Heart left ventricle (tissue), 16 donors: Measurements from ENCODE around the gene OPRL1. TPM values are rescaled to one million over a fixed set of nuclear protein-coding genes. Genes with fewer than 3 reads are reported as not detected.

Source experiments
- ATAC-seq, 4 donors: fragments of 200-7000 bp; cut with Tn5 transposase; one replicate each; pipeline ENCODE4 v1.9.1; 2020 to 2022; ENCODE audit warnings: moderate library complexity in 4 of 4, mild to moderate bottlenecking in 3 of 4, moderate number of reproducible peaks in 1 of 4
- DNase-seq, 5 donors: peaks; one replicate each; pipeline ENCODE4 v3.0.0-alpha.2; 2020
- H3K27ac ChIP-seq, 12 donors: fragments of 200-600 bp; sonication (generic) in 4 of 12; one replicate each; pipeline versions ENCODE4 v1.5.0 to v1.8.0; 2016 to 2022; ENCODE audit warnings: mild to moderate bottlenecking in 2 of 12
- H3K27me3 ChIP-seq, 9 donors: fragments of 200-600 bp; sonication (generic) in 2 of 9; one replicate each; pipeline versions ENCODE4 v1.5.1 to v1.8.0; 2016 to 2022; ENCODE audit warnings: mild to moderate bottlenecking in 3 of 9
- H3K36me3 ChIP-seq, 9 donors: fragments of 200-600 bp; sonication (generic) in 2 of 9; one replicate each; pipeline versions ENCODE4 v1.5.0 to v1.8.0; 2018 to 2022; ENCODE audit warnings: mild to moderate bottlenecking in 2 of 9
- H3K4me1 ChIP-seq, 12 donors: fragments of 200-600 bp; sonication (generic) in 4 of 12; one replicate each; pipeline versions ENCODE4 v1.5.0 to v1.8.0; 2016 to 2022; ENCODE audit warnings: mild to moderate bottlenecking in 3 of 12
- H3K4me3 ChIP-seq, 12 donors: fragments of 200-600 bp; sonication (generic) in 4 of 12; one replicate each; pipeline versions ENCODE4 v1.5.0 to v1.8.0; 2017 to 2022; ENCODE audit warnings: mild to moderate bottlenecking in 9 of 12, moderate library complexity in 4 of 12
- H3K9me3 ChIP-seq, 12 donors: fragments of 200-600 bp; sonication (generic) in 4 of 12; one replicate each; pipeline versions ENCODE4 v1.5.0 to v1.8.0; 2016 to 2022; ENCODE audit warnings: mild to moderate bottlenecking in 1 of 12
- POLR2A ChIP-seq, 2 donors: fragments of 450-650 bp; IDR thresholded peaks; one replicate each; pipeline ENCODE4 v1.6.1; 2017; ENCODE audit warnings: antibody characterized with exemption in 2 of 2, mild to moderate bottlenecking in 2 of 2, moderate library complexity in 2 of 2
- WGBS, 4 donors: extraction: QIAGEN DNeasy Blood & Tissue Kit in 2 of 4; methylation state at CpG; one replicate each; pipeline versions ENCODE4 v1.1.5 to v1.1.7; 2013 to 2018; 5-methylcytosine and 5-hydroxymethylcytosine counted together
- intact Hi-C, 10 donors: fragments of 100-400 bp; cut with DNase I; formaldehyde crosslinking; loops; one replicate each; pipeline versions ENCODE4 v1.11.1 to v1.14.2; 2022
- polyA plus RNA-seq, 2 donors: library from polyadenylated mRNA; stranded (reverse); fragments of 200-250 nt; gene quantifications; one replicate each; pipeline ENCODE4 v1.2.3, GENCODE V29; 2013
- total RNA-seq, 9 donors: library from RNA; depleted of rRNA in 2 of 9; stranded (reverse); fragments of >200 nt in 2 of 9; fragmentation: NEBNext Ultra II Directional in 3 of 9; extraction: Animal tissue kit (Norgen Biotek cat#: 25700) in 3 of 9; gene quantifications; one replicate each; pipeline versions ENCODE4 v1.1.0 to v1.2.4, GENCODE V29; 2016 to 2023
- TF ChIP-seq, protein P1 (sequence below), 12 donors: fragments of 200-600 bp; sonication (generic) in 4 of 12; IDR thresholded peaks; one replicate each; pipeline versions ENCODE4 v1.5.0 to v1.8.0; 2018 to 2022; ENCODE audit warnings: antibody characterized with exemption in 12 of 12, mild to moderate bottlenecking in 5 of 12
- donor health status: ischemic (EF 13 %, LVEDD 7.1; RV severe dilation, severe dysfunction).
- donor health status: healthy with polysubstance abuse.
- donor health status: DM: no; HTN: yes; CAD: no.
- donor health status: DM: no; HTN: no; CAD: no.
- donor health status: ischemic (EF 25% LVEDD 6.9; RV normal size, moderate dysfunction).
- donor health status: ischemic (EF 25% LVEDD 5.7; RV mildly dilated, moderate dysfunction).
- donor health status: healthy.
- donor health status: DM: yes; HTN: yes; CAD: no.
- donor health status: ischemic (EF 35%, LVEDD 5.7; RV mildly dilated, moderate dysfunction).
- donor health status: nonischemic (EF 11% LVEDD 7.7; RV severe dilation, severe dysfunction).
- donor health status: DM: yes; HTN: yes; CAD: no.
- donor health status: PGD.
- donor health status: ischemic (EF 29% LVEDD 5.4; RV normal size, mild dysfunction).
- donor health status: nonischemic (EF 23%, LVEDD 6.1; RV moderate dilation, normal function).

OPRL1 gene
- total and polyA plus RNA-seq, 11 donors: 0.18 to 1.9 (median 0.54) TPM

DNA sequence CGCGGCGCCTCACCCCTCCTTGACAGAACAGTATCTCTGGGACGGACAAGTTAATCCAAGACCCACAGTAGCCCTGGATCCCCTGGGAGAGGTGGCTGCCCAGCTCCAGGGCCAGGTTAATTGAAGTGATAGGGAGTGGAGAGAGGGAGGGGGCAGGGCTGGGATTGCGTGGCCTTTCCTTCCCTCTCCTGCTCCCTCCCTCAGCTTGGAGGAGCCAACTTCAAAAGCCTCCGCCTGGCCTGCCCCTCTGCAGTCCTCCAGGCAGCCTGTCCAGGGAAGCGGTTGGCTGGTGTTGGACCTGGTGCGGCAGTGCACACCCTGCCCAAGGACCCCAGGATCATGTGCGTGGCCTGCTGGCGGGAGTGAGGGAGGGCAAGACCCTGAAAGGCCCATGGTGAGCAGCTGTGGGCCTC is 43.9 kb upstream of the OPRL1 start, which contains the start of gene C20orf204:
Gene C20orf204, plus strand, starts transcription at position 250 of the 413 bp plus-strand sequence. Its CDS starts 142 bp downstream, at position 392.
- Histone ChIP-seq H3K9me3 (no peaks in the 10 kb centered on the region), H3K4me1 (peaks cover 2 to 58% (median 27%) of the 10 kb centered on the region in 12 donors), H3K4me3 (no peak within 1 kb of the TSS), H3K27me3 (peaks cover 0 to 47% (median 30%) of the 10 kb centered on the region in 9 donors), H3K36me3 (peaks cover 0 to 41% (median 31%) of the 10 kb centered on the region in 9 donors), H3K27ac (peak within 1 kb of the TSS in 1 of 12 donors; percentile 55)
- no peak for ATAC-seq
- TF ChIP-seq, protein P1, sequence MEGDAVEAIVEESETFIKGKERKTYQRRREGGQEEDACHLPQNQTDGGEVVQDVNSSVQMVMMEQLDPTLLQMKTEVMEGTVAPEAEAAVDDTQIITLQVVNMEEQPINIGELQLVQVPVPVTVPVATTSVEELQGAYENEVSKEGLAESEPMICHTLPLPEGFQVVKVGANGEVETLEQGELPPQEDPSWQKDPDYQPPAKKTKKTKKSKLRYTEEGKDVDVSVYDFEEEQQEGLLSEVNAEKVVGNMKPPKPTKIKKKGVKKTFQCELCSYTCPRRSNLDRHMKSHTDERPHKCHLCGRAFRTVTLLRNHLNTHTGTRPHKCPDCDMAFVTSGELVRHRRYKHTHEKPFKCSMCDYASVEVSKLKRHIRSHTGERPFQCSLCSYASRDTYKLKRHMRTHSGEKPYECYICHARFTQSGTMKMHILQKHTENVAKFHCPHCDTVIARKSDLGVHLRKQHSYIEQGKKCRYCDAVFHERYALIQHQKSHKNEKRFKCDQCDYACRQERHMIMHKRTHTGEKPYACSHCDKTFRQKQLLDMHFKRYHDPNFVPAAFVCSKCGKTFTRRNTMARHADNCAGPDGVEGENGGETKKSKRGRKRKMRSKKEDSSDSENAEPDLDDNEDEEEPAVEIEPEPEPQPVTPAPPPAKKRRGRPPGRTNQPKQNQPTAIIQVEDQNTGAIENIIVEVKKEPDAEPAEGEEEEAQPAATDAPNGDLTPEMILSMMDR (IDR thresholded peaks at IDR 0.05): no peak
- TF ChIP-seq POLR2A (IDR thresholded peaks at IDR 0.05): no peak
- DNase-seq: no peak
- intact Hi-C loops: loop anchor here in 8 of 10 donors (5.0 to 10.0 kb wide), 4 partner anchors 51 to 86 kb away; partner anchors contain the start of gene PRPF6 (in 4 of the 8)
- 60 to 84% (median 83%) methylated on average over 5 to 10 of the region's 10 CpGs for WGBS, 4 donors

- no peak for ATAC-seq
- Histone ChIP-seq H3K4me3 (no peak overlapping the region), H3K9me3 (no peaks in the 10 kb centered on the region), H3K27ac (peak overlapping the region in 1 of 12 donors; percentile 55), H3K27me3 (peaks cover 0 to 54% (median 35%) of the 10 kb centered on the region in 9 donors), H3K36me3 (peaks cover 0 to 37% (median 25%) of the 10 kb centered on the region in 9 donors), H3K4me1 (peaks cover 8 to 64% (median 31%) of the 10 kb centered on the region in 12 donors)
- 72 to 83% (median 76%) methylated on average over 12 to 17 of the region's 17 CpGs for WGBS, 4 donors
- intact Hi-C loops: loop anchor here in 8 of 10 donors (5.0 to 10.0 kb wide), 4 partner anchors 52 to 86 kb away; partner anchors contain the start of gene PRPF6 (in 4 of the 8)
- TF ChIP-seq, protein P1 (IDR thresholded peaks at IDR 0.05): no peak
- TF ChIP-seq POLR2A (IDR thresholded peaks at IDR 0.05): no peak
- DNase-seq: peak in 1 of 5 donors; percentile 8
Observed at GRCh38 chr20:64036346-64037198, 43.3 kb upstream of the OPRL1 start.

DNA sequence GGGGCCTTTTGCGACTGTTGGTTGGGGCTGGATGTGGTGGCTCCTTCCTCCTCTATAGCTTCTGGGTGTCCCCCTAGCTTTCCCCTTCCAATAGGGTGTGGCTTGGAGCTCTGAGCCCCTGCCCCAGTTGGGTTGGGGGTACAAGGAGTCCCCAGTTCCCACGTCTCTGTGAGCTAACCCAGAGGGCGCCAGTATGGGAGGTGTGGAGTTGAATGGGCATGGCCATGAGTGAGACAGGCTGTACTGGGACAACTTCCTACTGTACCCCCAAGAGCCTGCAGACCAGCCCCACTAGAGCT is 42.7 kb upstream of the OPRL1 start:
- Histone ChIP-seq H3K36me3 (peaks cover 0 to 31% (median 19%) of the 10 kb centered on the region in 9 donors), H3K4me1 (peaks cover 8 to 70% (median 34%) of the 10 kb centered on the region in 12 donors), H3K27ac (no peak overlapping the region), H3K4me3 (no peak overlapping the region), H3K9me3 (no peaks in the 10 kb centered on the region), H3K27me3 (peaks cover 0 to 60% (median 41%) of the 10 kb centered on the region in 9 donors)
- 71 to 80% (median 76%) methylated on average over 3 of the region's 3 CpGs for WGBS, 4 donors
- DNase-seq: no peak
- no peak for ATAC-seq
- intact Hi-C loops: loop anchor here in 8 of 10 donors (5.0 to 10.0 kb wide), 4 partner anchors 52 to 85 kb away; partner anchors contain the start of gene PRPF6 (in 4 of the 8)
- TF ChIP-seq POLR2A (IDR thresholded peaks at IDR 0.05): no peak
- TF ChIP-seq, protein P1 (IDR thresholded peaks at IDR 0.05): no peak
